ENCODE measurements around the gene TET1.

Gene TET1

DNA sequence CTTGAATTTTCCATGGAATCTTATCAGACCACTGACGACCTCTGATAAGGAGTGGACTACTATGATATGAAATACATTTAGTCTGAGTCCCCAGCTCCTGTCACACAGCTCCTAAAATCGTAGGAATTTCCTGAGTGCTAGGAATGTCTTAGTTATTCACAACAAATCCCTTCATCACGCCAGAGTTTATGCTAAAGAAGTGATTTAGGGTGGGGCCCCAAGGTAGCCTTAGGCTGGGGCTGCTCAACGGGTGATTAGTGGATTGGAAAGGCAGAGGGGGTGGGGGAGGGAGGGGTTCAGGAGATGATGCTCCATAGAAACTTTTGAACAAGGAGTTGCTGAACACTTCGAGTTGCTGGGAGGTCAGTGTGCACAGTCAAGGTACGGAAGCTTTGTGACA lies 7.0 kb upstream of the TET1 start:
- no peak for ATAC-seq
- no peak for TF ChIP-seq GLIS3 (CRISPR knock-in tag; IDR thresholded peaks at IDR 0.05)
- TF ChIP-seq ZNF70 (CRISPR knock-in tag; IDR thresholded peaks at IDR 0.05) = no peak
- no peak for TF ChIP-seq SNAI2 (CRISPR knock-in tag; IDR thresholded peaks at IDR 0.05)
- TF ChIP-seq, protein P1, sequence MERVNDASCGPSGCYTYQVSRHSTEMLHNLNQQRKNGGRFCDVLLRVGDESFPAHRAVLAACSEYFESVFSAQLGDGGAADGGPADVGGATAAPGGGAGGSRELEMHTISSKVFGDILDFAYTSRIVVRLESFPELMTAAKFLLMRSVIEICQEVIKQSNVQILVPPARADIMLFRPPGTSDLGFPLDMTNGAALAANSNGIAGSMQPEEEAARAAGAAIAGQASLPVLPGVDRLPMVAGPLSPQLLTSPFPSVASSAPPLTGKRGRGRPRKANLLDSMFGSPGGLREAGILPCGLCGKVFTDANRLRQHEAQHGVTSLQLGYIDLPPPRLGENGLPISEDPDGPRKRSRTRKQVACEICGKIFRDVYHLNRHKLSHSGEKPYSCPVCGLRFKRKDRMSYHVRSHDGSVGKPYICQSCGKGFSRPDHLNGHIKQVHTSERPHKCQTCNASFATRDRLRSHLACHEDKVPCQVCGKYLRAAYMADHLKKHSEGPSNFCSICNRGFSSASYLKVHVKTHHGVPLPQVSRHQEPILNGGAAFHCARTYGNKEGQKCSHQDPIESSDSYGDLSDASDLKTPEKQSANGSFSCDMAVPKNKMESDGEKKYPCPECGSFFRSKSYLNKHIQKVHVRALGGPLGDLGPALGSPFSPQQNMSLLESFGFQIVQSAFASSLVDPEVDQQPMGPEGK (CRISPR knock-in tag; IDR thresholded peaks at IDR 0.05; ENCODE audit: borderline replicate concordance) = no peak
- TF ChIP-seq ZNF8 (CRISPR knock-in tag; IDR thresholded peaks at IDR 0.05) = no peak
- TF ChIP-seq TOX (CRISPR knock-in tag; IDR thresholded peaks at IDR 0.05; ENCODE audit: borderline replicate concordance) = no peak
- TF ChIP-seq, protein P2, sequence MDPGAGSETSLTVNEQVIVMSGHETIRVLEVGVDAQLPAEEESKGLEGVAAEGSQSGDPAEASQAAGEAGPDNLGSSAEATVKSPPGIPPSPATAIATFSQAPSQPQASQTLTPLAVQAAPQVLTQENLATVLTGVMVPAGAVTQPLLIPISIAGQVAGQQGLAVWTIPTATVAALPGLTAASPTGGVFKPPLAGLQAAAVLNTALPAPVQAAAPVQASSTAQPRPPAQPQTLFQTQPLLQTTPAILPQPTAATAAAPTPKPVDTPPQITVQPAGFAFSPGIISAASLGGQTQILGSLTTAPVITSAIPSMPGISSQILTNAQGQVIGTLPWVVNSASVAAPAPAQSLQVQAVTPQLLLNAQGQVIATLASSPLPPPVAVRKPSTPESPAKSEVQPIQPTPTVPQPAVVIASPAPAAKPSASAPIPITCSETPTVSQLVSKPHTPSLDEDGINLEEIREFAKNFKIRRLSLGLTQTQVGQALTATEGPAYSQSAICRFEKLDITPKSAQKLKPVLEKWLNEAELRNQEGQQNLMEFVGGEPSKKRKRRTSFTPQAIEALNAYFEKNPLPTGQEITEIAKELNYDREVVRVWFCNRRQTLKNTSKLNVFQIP (CRISPR knock-in tag; IDR thresholded peaks at IDR 0.05; ENCODE audit: borderline replicate concordance, low read depth) = no peak
- TF ChIP-seq, protein P3, sequence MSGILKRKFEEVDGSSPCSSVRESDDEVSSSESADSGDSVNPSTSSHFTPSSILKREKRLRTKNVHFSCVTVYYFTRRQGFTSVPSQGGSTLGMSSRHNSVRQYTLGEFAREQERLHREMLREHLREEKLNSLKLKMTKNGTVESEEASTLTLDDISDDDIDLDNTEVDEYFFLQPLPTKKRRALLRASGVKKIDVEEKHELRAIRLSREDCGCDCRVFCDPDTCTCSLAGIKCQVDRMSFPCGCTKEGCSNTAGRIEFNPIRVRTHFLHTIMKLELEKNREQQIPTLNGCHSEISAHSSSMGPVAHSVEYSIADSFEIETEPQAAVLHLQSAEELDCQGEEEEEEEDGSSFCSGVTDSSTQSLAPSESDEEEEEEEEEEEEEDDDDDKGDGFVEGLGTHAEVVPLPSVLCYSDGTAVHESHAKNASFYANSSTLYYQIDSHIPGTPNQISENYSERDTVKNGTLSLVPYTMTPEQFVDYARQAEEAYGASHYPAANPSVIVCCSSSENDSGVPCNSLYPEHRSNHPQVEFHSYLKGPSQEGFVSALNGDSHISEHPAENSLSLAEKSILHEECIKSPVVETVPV (CRISPR knock-in tag; IDR thresholded peaks at IDR 0.05) = no peak

- no peak for TF ChIP-seq ESRRG (CRISPR knock-in tag; IDR thresholded peaks at IDR 0.05)
Measured at GRCh38 chr10:68553599-68553998, 6.5 kb upstream of the TET1 start.

DNA sequence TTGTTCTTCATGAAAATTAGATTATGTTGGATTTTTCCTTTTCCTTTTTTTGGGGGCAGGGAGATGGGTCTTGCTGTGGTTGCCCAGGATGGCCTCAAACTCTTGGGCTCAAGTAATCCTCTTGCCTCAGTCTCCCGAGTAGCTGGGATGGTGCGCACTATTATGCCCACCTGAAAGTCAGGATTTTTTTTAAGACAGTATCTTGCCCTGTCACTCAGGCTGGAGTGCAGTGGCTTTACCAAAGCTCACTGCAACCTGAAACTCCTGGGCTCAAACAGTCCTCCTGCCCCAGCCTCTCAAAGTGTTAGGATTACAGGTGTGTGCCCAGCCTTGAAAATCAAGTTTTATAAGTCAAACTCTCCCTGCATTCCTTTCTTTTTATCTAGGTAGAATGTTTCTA lies 1.7 kb upstream of the TET1 start:
- TF ChIP-seq ZNF565 (CRISPR knock-in tag; conservative IDR thresholded peaks at IDR 0.05; ENCODE audit: low read depth) (no peak), CREB5 (CRISPR knock-in tag; IDR thresholded peaks at IDR 0.05; ENCODE audit: low read depth) (no peak), PPARA (CRISPR knock-in tag; IDR thresholded peaks at IDR 0.05; ENCODE audit: borderline replicate concordance) (no peak), TCF4 (CRISPR knock-in tag; IDR thresholded peaks at IDR 0.05; ENCODE audit: borderline replicate concordance) (no peak), ZFP3 (CRISPR knock-in tag; IDR thresholded peaks at IDR 0.05) (no peak), BACH2 (CRISPR knock-in tag; IDR thresholded peaks at IDR 0.05; ENCODE audit: borderline replicate concordance) (no peak), TOX (CRISPR knock-in tag; IDR thresholded peaks at IDR 0.05; ENCODE audit: borderline replicate concordance) (no peak), ZNF8 (CRISPR knock-in tag; IDR thresholded peaks at IDR 0.05) (no peak), RARB (CRISPR knock-in tag; IDR thresholded peaks at IDR 0.05) (no peak), ZC3H10 (CRISPR knock-in tag; IDR thresholded peaks at IDR 0.05) (no peak), OSR1 (CRISPR knock-in tag; IDR thresholded peaks at IDR 0.05) (no peak), CSDC2 (CRISPR knock-in tag; IDR thresholded peaks at IDR 0.05) (no peak), ZFP30 (CRISPR knock-in tag; IDR thresholded peaks at IDR 0.05) (no peak), TSHZ2 (CRISPR knock-in tag; IDR thresholded peaks at IDR 0.05) (no peak), ARNTL (CRISPR knock-in tag; IDR thresholded peaks at IDR 0.05; ENCODE audit: borderline replicate concordance, low read depth) (no peak), GLIS3 (CRISPR knock-in tag; IDR thresholded peaks at IDR 0.05) (no peak), ESRRG (CRISPR knock-in tag; IDR thresholded peaks at IDR 0.05) (no peak), ISL1 (CRISPR knock-in tag; IDR thresholded peaks at IDR 0.05) (no peak)
- TF ChIP-seq, protein P2 (CRISPR knock-in tag; IDR thresholded peaks at IDR 0.05; ENCODE audit: borderline replicate concordance, low read depth) = no peak

More at GRCh38 chr10:68553599-68553998, 6.5 kb upstream of the TET1 start:
- no peak for ATAC-seq

More for the DNA sequence above, 1.7 kb upstream of the TET1 start:
- no peak for ATAC-seq
